H1 (cell line): ENCODE measurements around the gene PPP3CB.

Experiments
- CHD2 ChIP-seq: IDR thresholded peaks from 2 replicates; pipeline ENCODE4 v1.6.1; 2012; ENCODE audit warnings: low read length, improper control_type of control experiment
- CTCF ChIP-seq, 3 experiments: IDR thresholded peaks; 1 replicate in 2 of 3; 2 replicates in 1 of 3; pipeline versions ENCODE4 v1.5.1 to v1.6.1; 2011; ENCODE audit warnings: low read length in 3 of 3, mild to moderate bottlenecking in 3 of 3, inconsistent platforms in 2 of 3, low read depth in 1 of 3, moderate library complexity in 1 of 3; ENCODE audit not compliant: insufficient read depth in 1 of 3; ENCODE audit errors: control extremely low read depth in 1 of 3
- NANOG ChIP-seq: IDR thresholded peaks from 2 replicates; pipeline ENCODE4 v1.6.1; 2011; ENCODE audit warnings: low read length, low read depth, mild to moderate bottlenecking, inconsistent platforms; ENCODE audit not compliant: insufficient read depth, poor library complexity, severe bottlenecking
- SIN3A ChIP-seq, 2 experiments: IDR thresholded peaks in 1 of 2; conservative IDR thresholded peaks in 1 of 2; 2 replicates each; pipeline ENCODE4 v1.6.1; 2011 to 2012; ENCODE audit warnings: low read length in 2 of 2, improper control_type of control experiment in 1 of 2, low read depth in 1 of 2, mild to moderate bottlenecking in 1 of 2
- SRF ChIP-seq: IDR thresholded peaks from 2 replicates; pipeline ENCODE4 v1.6.1; 2011; ENCODE audit warnings: mild to moderate bottlenecking, low read depth, low read length, moderate library complexity
- TAF1 ChIP-seq: IDR thresholded peaks from 2 replicates; pipeline ENCODE4 v1.6.1; 2011; ENCODE audit warnings: mild to moderate bottlenecking, low read depth, low read length
- USF2 ChIP-seq: IDR thresholded peaks from 2 replicates; pipeline ENCODE4 v1.6.1; 2011; ENCODE audit warnings: low read length, improper control_type of control experiment
- YY1 ChIP-seq: IDR thresholded peaks from 2 replicates; pipeline ENCODE4 v1.6.1; 2011; ENCODE audit warnings: low read depth, mild to moderate bottlenecking, low read length

GRCh38 chr10:73448384-73448783 lies 47.4 kb downstream of the PPP3CB start:
- TF ChIP-seq SIN3A (conservative IDR thresholded peaks at IDR 0.05 in 1 of 2, IDR thresholded peaks at IDR 0.05 in 1 of 2; ENCODE audit: low read depth in 1 of 2, low read length in 2 of 2): no peak
- no peak for TF ChIP-seq NANOG
- TF ChIP-seq USF2: no peak
- no peak for TF ChIP-seq YY1
- no peak for TF ChIP-seq TAF1
- TF ChIP-seq CTCF (IDR thresholded peaks at IDR 0.05; ENCODE audit: control extremely low read depth in 1 of 3, insufficient read depth in 1 of 3, low read depth in 1 of 3, low read length in 3 of 3): no peak
- TF ChIP-seq SRF: no peak
- no peak for TF ChIP-seq CHD2
